ENCODE data around the gene PLP1.
"Not testable (repeated sequence)": the region's sequence is repeated elsewhere in the genome, so short reads cannot be mapped to it uniquely, and the experiment has no call there.

PLP1 gene

GRCh38 chrX:103747163-103747562, 29.5 kb upstream of the PLP1 start:
- in situ Hi-C loops (cut with HindIII; ENCODE audit: low sequenced_read_pairs), result no loop called here
- H3K4me3 ChIP-seq (ENCODE audit: low read depth, low read length), result no peak overlapping the region
- no peak for TF ChIP-seq CTCF (IDR thresholded peaks at IDR 0.05; ENCODE audit: low read depth, low read length)
- no peak for DNase-seq (ENCODE audit: low read depth, low spot score)

- no peak for DNase-seq (ENCODE audit: low read depth, low spot score)
- no peak for TF ChIP-seq CTCF (IDR thresholded peaks at IDR 0.05; ENCODE audit: low read depth, low read length)
- no peak overlapping the region for H3K4me3 ChIP-seq (ENCODE audit: low read depth, low read length)
- in situ Hi-C loops (cut with HindIII; ENCODE audit: low sequenced_read_pairs), result no loop called here
These were observed 22.2 kb upstream of the PLP1 start for GRCh38 chrX:103754401-103754800.

- no peak for DNase-seq (ENCODE audit: low read depth, low spot score)
- in situ Hi-C loops (cut with HindIII; ENCODE audit: low sequenced_read_pairs), result no loop called here
- no peak for TF ChIP-seq CTCF (IDR thresholded peaks at IDR 0.05; ENCODE audit: low read depth, low read length)
- no peak overlapping the region for H3K4me3 ChIP-seq (ENCODE audit: low read depth, low read length)
These were observed 19.9 kb upstream of the PLP1 start for GRCh38 chrX:103756736-103757135.

GRCh38 chrX:103758555-103758954, 18.1 kb upstream of the PLP1 start:
- no peak for TF ChIP-seq CTCF (IDR thresholded peaks at IDR 0.05; ENCODE audit: low read depth, low read length)
- in situ Hi-C loops (cut with HindIII; ENCODE audit: low sequenced_read_pairs), result no loop called here

GRCh38 chrX:103763541-103763940, 13.1 kb upstream of the PLP1 start:
- in situ Hi-C loops (cut with HindIII; ENCODE audit: low sequenced_read_pairs); H3K4me3 ChIP-seq (ENCODE audit: low read depth, low read length); DNase-seq (ENCODE audit: low read depth, low spot score): not testable (repeated sequence)

More at GRCh38 chrX:103758555-103758954, 18.1 kb upstream of the PLP1 start:
- no peak overlapping the region for H3K4me3 ChIP-seq (ENCODE audit: low read depth, low read length)
- no peak for DNase-seq (ENCODE audit: low read depth, low spot score)

GRCh38 chrX:103766813-103767555, 9.7 kb upstream of the PLP1 start:
- DNase-seq (ENCODE audit: low read depth, low spot score); H3K4me3 ChIP-seq (ENCODE audit: low read depth, low read length); in situ Hi-C loops (cut with HindIII; ENCODE audit: low sequenced_read_pairs): not testable (repeated sequence)

GRCh38 chrX:103773445-103773844, 3.2 kb upstream of the PLP1 start:
- TF ChIP-seq CTCF (IDR thresholded peaks at IDR 0.05; ENCODE audit: low read depth, low read length), result no peak
- no peak for DNase-seq (ENCODE audit: low read depth, low spot score)
- in situ Hi-C loops (cut with HindIII; ENCODE audit: low sequenced_read_pairs), result no loop called here
- H3K4me3 ChIP-seq (ENCODE audit: low read depth, low read length), result no peak overlapping the region

Data from astrocyte of the spinal cord (primary cell).